Smooth muscle cell (in vitro differentiated cells): ENCODE measurements around the gene ITIH4. TPM values are rescaled to one million over a fixed set of nuclear protein-coding genes. Genes with fewer than 3 reads are reported as not detected.

Experiments
- DNase-seq: peaks from one replicate; lab custom pipeline; 2025; ENCODE audit not compliant: unreplicated experiment; lab: John Stamatoyannopoulos, UW
- H2AFZ ChIP-seq: fragments of 200-600 bp; sonication (generic); 2 replicates; pipeline ENCODE4 v1.6.0; 2016; ENCODE audit warnings: antibody characterized with exemption, low read depth, mild to moderate bottlenecking
- H3F3A ChIP-seq: fragments of 200-600 bp; sonication (generic); 2 replicates; pipeline ENCODE4 v1.6.0; 2017; ENCODE audit warnings: antibody characterized with exemption, low read depth
- H3K27ac ChIP-seq: fragments of 200-600 bp; sonication (generic); 2 replicates; pipeline ENCODE4 v1.5.1; 2016; ENCODE audit warnings: low read depth, mild to moderate bottlenecking
- H3K27me3 ChIP-seq: fragments of 200-600 bp; sonication (generic); 2 replicates; pipeline ENCODE4 v1.6.1; 2016; ENCODE audit warnings: low read depth, mild to moderate bottlenecking
- H3K36me3 ChIP-seq: fragments of 200-600 bp; sonication (generic); 2 replicates; pipeline ENCODE4 v1.5.1; 2016; ENCODE audit warnings: low read depth
- H3K4me1 ChIP-seq: fragments of 200-600 bp; sonication (generic); 2 replicates; pipeline ENCODE4 v1.5.1; 2016; ENCODE audit warnings: low read depth
- H3K4me2 ChIP-seq: fragments of 200-600 bp; sonication (generic); 2 replicates; pipeline ENCODE4 v1.6.0; 2016; ENCODE audit warnings: mild to moderate bottlenecking
- H3K4me3 ChIP-seq: fragments of 200-600 bp; sonication (generic); 2 replicates; pipeline ENCODE4 v1.5.1; 2016; ENCODE audit warnings: mild to moderate bottlenecking
- H3K79me2 ChIP-seq: fragments of 200-600 bp; sonication (generic); 2 replicates; pipeline ENCODE4 v1.6.0; 2016; ENCODE audit warnings: low read depth, mild to moderate bottlenecking
- H3K9ac ChIP-seq: fragments of 200-600 bp; sonication (generic); 2 replicates; pipeline ENCODE4 v1.6.0; 2016; ENCODE audit warnings: low read depth
- H3K9me3 ChIP-seq: fragments of 200-600 bp; sonication (generic); replicated peaks from 2 replicates; pipeline ENCODE4 v1.5.1; 2016; ENCODE audit warnings: low read depth
- H4K20me1 ChIP-seq: fragments of 200-600 bp; sonication (generic); 2 replicates; pipeline ENCODE4 v1.6.0; 2016; ENCODE audit warnings: low read depth
- WGBS: methylation state at CpG from one replicate; pipeline ENCODE4 v1.1.7; 2016; ENCODE audit warnings: low lambda C conversion rate; 5-methylcytosine and 5-hydroxymethylcytosine counted together
- polyA plus RNA-seq: library from polyadenylated mRNA; unstranded; fragments of >200 nt; fragmentation: Nextera tagmentation; extraction: Ambion mirVana; gene quantifications from 2 replicates; pipeline ENCODE4 v1.2.1, GENCODE V29; 2016
- total RNA-seq: library from RNA; depleted of rRNA; stranded (reverse); fragments of >200 nt; gene quantifications from 2 replicates; pipeline ENCODE4 v1.2.3, GENCODE V29; 2014
- TF ChIP-seq, protein P1 (sequence below): fragments of 200-600 bp; sonication (generic); IDR thresholded peaks from 2 replicates; pipeline ENCODE4 v1.5.1; 2017; ENCODE audit warnings: borderline replicate concordance, mild to moderate bottlenecking, antibody characterized with exemption; ENCODE audit not compliant: insufficient read depth, poor library complexity, severe bottlenecking

The ITIH4 gene
- total and polyA plus RNA-seq, 2 experiments from 2014 or later: 1.6 TPM

DNA sequence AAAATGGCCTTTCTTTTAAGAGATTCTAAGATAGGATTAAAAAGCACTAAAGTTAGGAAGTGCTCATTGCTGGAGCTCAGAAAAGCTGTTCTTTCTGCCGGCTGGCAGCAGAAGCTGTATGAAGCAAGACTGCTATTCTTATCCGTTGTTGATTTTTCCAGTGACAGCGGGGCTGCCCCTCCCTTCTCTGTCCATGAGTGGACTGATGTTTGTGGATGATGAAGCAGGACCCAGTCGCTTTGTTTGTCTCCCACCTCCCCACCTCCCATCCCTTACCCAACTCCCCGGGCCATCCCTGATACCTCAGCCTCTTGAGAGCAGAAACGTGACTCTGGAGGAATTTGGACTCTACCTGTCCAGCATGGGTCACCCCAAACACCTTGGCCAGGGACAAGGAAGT, 14.7 kb upstream of the ITIH4 start:
- TF ChIP-seq, protein P1, sequence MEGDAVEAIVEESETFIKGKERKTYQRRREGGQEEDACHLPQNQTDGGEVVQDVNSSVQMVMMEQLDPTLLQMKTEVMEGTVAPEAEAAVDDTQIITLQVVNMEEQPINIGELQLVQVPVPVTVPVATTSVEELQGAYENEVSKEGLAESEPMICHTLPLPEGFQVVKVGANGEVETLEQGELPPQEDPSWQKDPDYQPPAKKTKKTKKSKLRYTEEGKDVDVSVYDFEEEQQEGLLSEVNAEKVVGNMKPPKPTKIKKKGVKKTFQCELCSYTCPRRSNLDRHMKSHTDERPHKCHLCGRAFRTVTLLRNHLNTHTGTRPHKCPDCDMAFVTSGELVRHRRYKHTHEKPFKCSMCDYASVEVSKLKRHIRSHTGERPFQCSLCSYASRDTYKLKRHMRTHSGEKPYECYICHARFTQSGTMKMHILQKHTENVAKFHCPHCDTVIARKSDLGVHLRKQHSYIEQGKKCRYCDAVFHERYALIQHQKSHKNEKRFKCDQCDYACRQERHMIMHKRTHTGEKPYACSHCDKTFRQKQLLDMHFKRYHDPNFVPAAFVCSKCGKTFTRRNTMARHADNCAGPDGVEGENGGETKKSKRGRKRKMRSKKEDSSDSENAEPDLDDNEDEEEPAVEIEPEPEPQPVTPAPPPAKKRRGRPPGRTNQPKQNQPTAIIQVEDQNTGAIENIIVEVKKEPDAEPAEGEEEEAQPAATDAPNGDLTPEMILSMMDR: no peak
- Histone ChIP-seq H3K9me3 (no peaks in the 10 kb centered on the region), H2AFZ (no peak overlapping the region), H3K4me1 (no peaks in the 10 kb centered on the region), H4K20me1 (no peaks in the 10 kb centered on the region), H3K36me3 (no peaks in the 10 kb centered on the region), H3F3A (no peaks in the 10 kb centered on the region), H3K4me2 (no peak overlapping the region), H3K4me3 (no peak overlapping the region), H3K9ac (no peak overlapping the region), H3K27me3 (no peaks in the 10 kb centered on the region), H3K27ac (no peak overlapping the region), H3K79me2 (no peaks in the 10 kb centered on the region)
- WGBS: 60% methylated on average over 6 of the region's 6 CpGs
- no peak for DNase-seq

GRCh38 chr3:52844290-52844975, 14.0 kb upstream of the ITIH4 start:
- no peaks in the 10 kb centered on the region for H3K27me3 ChIP-seq
- TF ChIP-seq, protein P1: no peak
- H2AFZ ChIP-seq: no peak overlapping the region
- 93% methylated on average over 18 of the region's 18 CpGs for WGBS
- no peaks in the 10 kb centered on the region for H4K20me1 ChIP-seq
- DNase-seq: no peak
- H3K4me1 ChIP-seq: no peaks in the 10 kb centered on the region
- no peaks in the 10 kb centered on the region for H3K9me3 ChIP-seq
- H3K9ac ChIP-seq: no peak overlapping the region
- H3F3A ChIP-seq: no peaks in the 10 kb centered on the region
- H3K4me2 ChIP-seq: no peak overlapping the region
- no peak overlapping the region for H3K27ac ChIP-seq
- H3K79me2 ChIP-seq: no peaks in the 10 kb centered on the region
- H3K36me3 ChIP-seq: no peaks in the 10 kb centered on the region
- no peak overlapping the region for H3K4me3 ChIP-seq

DNA sequence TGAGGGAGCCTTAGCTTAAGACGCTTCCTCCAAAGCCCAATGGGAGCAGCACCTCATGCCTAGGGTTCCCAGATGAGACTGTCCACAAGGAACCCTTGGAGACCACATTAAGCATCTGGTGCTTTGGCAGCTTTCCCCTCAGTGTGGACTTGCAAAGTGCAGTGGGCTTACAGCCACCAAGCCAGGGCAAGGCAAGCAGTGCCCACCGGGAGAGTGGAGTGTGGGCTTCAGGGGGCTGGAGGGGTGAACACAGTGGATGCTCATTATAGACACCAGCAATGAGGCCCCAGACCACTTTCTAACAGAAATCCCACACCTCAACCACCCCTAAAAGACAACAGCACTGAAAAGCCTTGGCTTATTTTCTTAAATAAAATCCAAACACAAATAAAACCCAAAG, 13.4 kb upstream of the ITIH4 start:
- Histone ChIP-seq H3K9ac (no peak overlapping the region), H3K36me3 (no peaks in the 10 kb centered on the region), H3K79me2 (no peaks in the 10 kb centered on the region), H3K4me1 (no peaks in the 10 kb centered on the region), H3F3A (no peaks in the 10 kb centered on the region), H2AFZ (no peak overlapping the region), H3K4me2 (no peak overlapping the region), H4K20me1 (no peaks in the 10 kb centered on the region), H3K27ac (no peak overlapping the region), H3K27me3 (no peaks in the 10 kb centered on the region), H3K4me3 (no peak overlapping the region), H3K9me3 (no peaks in the 10 kb centered on the region)
- 93% methylated on average over 2 of the region's 2 CpGs for WGBS
- DNase-seq: no peak
- TF ChIP-seq, protein P1: no peak
